Measurements from ENCODE around the gene TEPSIN. TPM values are rescaled to one million over a fixed set of nuclear protein-coding genes. Genes with fewer than 3 reads are reported as not detected.

TEPSIN gene
- total and polyA plus RNA-seq, 2 of the 8 experiments (the other 6 are each of a cell fraction or from before 2014, with no cell fraction given), result 22.9 to 28.0 TPM

DNA sequence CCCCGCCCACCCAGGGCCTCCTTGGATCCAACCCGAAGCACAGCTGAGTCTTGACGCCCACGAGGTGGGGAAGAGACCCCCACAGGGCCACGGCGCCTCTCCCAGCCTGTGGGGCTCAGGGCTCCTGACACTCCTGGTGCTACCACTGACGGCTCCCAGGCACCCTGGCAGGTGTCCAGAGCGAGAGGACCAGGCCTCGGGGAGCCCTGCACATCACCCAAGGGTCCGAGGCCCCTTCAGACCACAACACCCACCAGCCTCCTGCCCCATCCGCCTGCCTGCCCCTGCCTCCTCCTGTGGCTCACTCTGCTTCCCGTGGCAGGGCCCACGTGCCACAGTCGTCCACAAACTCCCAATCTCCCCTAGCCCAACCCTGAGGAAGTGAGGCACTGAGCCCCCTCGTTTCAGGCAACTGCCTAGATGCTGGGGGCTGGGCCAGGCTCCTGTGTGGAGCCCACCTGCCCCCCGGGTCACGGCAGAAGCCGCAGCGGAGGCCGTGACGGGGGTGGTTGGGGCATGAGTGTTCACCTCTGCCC, 44.6 kb downstream of the TEPSIN start:
- H4K5ac ChIP-seq (ENCODE audit: insufficient read length, low read depth, low read length), result no peak overlapping the region
- H4K8ac ChIP-seq (ENCODE audit: extremely low read depth, insufficient read depth, low read length), result no peak overlapping the region
- POLR2A ChIA-PET (ENCODE audit: partially characterized antibody), result no interaction called here
- no peaks in the 10 kb centered on the region for H3K9me3 ChIP-seq (ENCODE audit: insufficient read depth in 2 of 2, low read depth in 1 of 2, low read length in 1 of 2)
- FAIRE-seq (no peak), DNase-seq (ENCODE audit: low read depth in 1 of 2, low spot score in 2 of 2) (no peak)
- no peaks in the 10 kb centered on the region for H3K27me3 ChIP-seq (replicated peaks in 1 of 4; ENCODE audit: control insufficient read depth in 3 of 4, extremely low read depth in 1 of 4, insufficient read depth in 3 of 4, low read length in 3 of 4)
- H3K56ac ChIP-seq (replicated peaks; ENCODE audit: insufficient read length, low read depth, low read length), result no peak overlapping the region
- no peak overlapping the region for H3K27ac ChIP-seq (ENCODE audit: low read depth, low read length)
- H3K14ac ChIP-seq (ENCODE audit: insufficient read length), result no peak overlapping the region
- 93% methylated on average over 14 of the region's 21 CpGs; no CpG with 5 or more reads in 1 of the 2 experiments for WGBS, 2 experiments (ENCODE audit: extremely low coverage in 1 of 2, insufficient coverage in 1 of 2, insufficient read length in 1 of 2, insufficient replicate concordance in 2 of 2, low coverage in 1 of 2, low lambda C conversion rate in 2 of 2, missing lambda C conversion rate in 1 of 2)
- no peak overlapping the region for H2BK120ac ChIP-seq (replicated peaks; ENCODE audit: low read depth, low read length)
- no peaks in the 10 kb centered on the region for H3K23me2 ChIP-seq (ENCODE audit: low read depth, low read length)
- H3K9ac ChIP-seq (replicated peaks in 1 of 4; ENCODE audit: extremely low read depth in 1 of 4, low read depth in 3 of 4, low read length in 3 of 4), result no peak overlapping the region
- H2BK5ac ChIP-seq (ENCODE audit: low read depth, low read length), result no peak overlapping the region
- H3K4ac ChIP-seq (replicated peaks; ENCODE audit: insufficient read length, low read depth, low read length), result no peak overlapping the region
- H3K4me2 ChIP-seq (ENCODE audit: insufficient read depth in 1 of 2, low read depth in 2 of 2, low read length in 2 of 2), result no peak overlapping the region
- H2BK12ac ChIP-seq (ENCODE audit: low read depth, low read length), result no peak overlapping the region
- H4K91ac ChIP-seq (replicated peaks; ENCODE audit: insufficient read length, low read length), result no peak overlapping the region
- no peak overlapping the region for H2BK20ac ChIP-seq (ENCODE audit: low read length)
- H4K20me1 ChIP-seq (replicated peaks in 1 of 2; ENCODE audit: control insufficient read depth in 1 of 2, insufficient read depth in 2 of 2, low read length in 2 of 2), result peaks cover 0 to 3% of the 10 kb centered on the region in 2 experiments
- H3K36me3 ChIP-seq (ENCODE audit: control insufficient read depth in 2 of 4, insufficient read depth in 4 of 4, low read length in 3 of 4), result peaks cover 0 to 29% (median 4%) of the 10 kb centered on the region in 4 experiments; a peak in 2 of 8 replicates
- H2AK5ac ChIP-seq (ENCODE audit: low read depth, low read length), result no peak overlapping the region
- no peak overlapping the region for H2AFZ ChIP-seq (ENCODE audit: low read length)
- H3K4me1 ChIP-seq (replicated peaks in 1 of 4; ENCODE audit: control insufficient read depth in 3 of 4, insufficient read depth in 4 of 4, low read length in 3 of 4), result no peaks in the 10 kb centered on the region
- CTCF ChIA-PET (ENCODE audit: partially characterized antibody), result interaction anchor here (1.2 to 2.0 kb wide), 2 partner anchors 9 to 51 kb away, joined by 3 to 7 read pairs; no protein-coding TSS in a partner anchor
- no peak overlapping the region for H3K18ac ChIP-seq (ENCODE audit: extremely low read depth, low read length)
- no peak overlapping the region for H3K23ac ChIP-seq (ENCODE audit: insufficient read length)
- H3K79me1 ChIP-seq (ENCODE audit: low read depth, low read length), result no peaks in the 10 kb centered on the region
- no peak overlapping the region for H3K4me3 ChIP-seq (ENCODE audit: extremely low read depth in 1 of 4, insufficient read depth in 2 of 4, low read depth in 3 of 4, low read length in 4 of 4)
- H2BK15ac ChIP-seq (ENCODE audit: low read length), result no peak overlapping the region
- no peaks in the 10 kb centered on the region for H3K79me2 ChIP-seq (ENCODE audit: control insufficient read depth in 1 of 2, insufficient read depth in 2 of 2, low read length in 2 of 2)
- TF ChIP-seq, protein P1, sequence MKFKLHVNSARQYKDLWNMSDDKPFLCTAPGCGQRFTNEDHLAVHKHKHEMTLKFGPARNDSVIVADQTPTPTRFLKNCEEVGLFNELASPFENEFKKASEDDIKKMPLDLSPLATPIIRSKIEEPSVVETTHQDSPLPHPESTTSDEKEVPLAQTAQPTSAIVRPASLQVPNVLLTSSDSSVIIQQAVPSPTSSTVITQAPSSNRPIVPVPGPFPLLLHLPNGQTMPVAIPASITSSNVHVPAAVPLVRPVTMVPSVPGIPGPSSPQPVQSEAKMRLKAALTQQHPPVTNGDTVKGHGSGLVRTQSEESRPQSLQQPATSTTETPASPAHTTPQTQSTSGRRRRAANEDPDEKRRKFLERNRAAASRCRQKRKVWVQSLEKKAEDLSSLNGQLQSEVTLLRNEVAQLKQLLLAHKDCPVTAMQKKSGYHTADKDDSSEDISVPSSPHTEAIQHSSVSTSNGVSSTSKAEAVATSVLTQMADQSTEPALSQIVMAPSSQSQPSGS (IDR thresholded peaks at IDR 0.05; ENCODE audit: low read length), result no peak
- TF ChIP-seq RFX5 (IDR thresholded peaks at IDR 0.05; ENCODE audit: borderline replicate concordance, low read depth, low read length) (no peak), BRCA1 (IDR thresholded peaks at IDR 0.05; ENCODE audit: low read depth, low read length) (no peak), MAFK (IDR thresholded peaks at IDR 0.05; ENCODE audit: low read depth, low read length) (no peak), TCF12 (IDR thresholded peaks at IDR 0.05; ENCODE audit: low read depth, low read length) (no peak), SIN3A (conservative IDR thresholded peaks at IDR 0.05 in 1 of 2, IDR thresholded peaks at IDR 0.05 in 1 of 2; ENCODE audit: low read depth in 1 of 2, low read length in 2 of 2) (no peak), SIRT6 (IDR thresholded peaks at IDR 0.05; ENCODE audit: low read length) (no peak), ASH2L (IDR thresholded peaks at IDR 0.05; ENCODE audit: low read length) (no peak), SP2 (IDR thresholded peaks at IDR 0.05; ENCODE audit: low read length) (no peak), SAP30 (IDR thresholded peaks at IDR 0.05; ENCODE audit: insufficient read depth, insufficient replicate concordance, low read length) (no peak)
- TF ChIP-seq, protein P2, sequence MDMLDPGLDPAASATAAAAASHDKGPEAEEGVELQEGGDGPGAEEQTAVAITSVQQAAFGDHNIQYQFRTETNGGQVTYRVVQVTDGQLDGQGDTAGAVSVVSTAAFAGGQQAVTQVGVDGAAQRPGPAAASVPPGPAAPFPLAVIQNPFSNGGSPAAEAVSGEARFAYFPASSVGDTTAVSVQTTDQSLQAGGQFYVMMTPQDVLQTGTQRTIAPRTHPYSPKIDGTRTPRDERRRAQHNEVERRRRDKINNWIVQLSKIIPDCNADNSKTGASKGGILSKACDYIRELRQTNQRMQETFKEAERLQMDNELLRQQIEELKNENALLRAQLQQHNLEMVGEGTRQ (IDR thresholded peaks at IDR 0.05; ENCODE audit: low read length), result no peak

All from H1 (cell line).